Upper lobe of left lung (tissue), 4 donors: ENCODE measurements around the gene KRT31.

ENCODE experiments used
- POLR2A ChIP-seq, 4 donors: fragments of 450-650 bp; IDR thresholded peaks; one replicate each; pipeline ENCODE4 v1.5.1; 2016 to 2017; ENCODE audit warnings: antibody characterized with exemption in 4 of 4, mild to moderate bottlenecking in 2 of 4
- POLR2AphosphoS5 ChIP-seq, 2 donors: sonication (generic); formaldehyde crosslinking; IDR thresholded peaks; one replicate each; pipeline ENCODE4 v1.5.1; 2017; ENCODE audit warnings: antibody characterized with exemption in 2 of 2
- TF ChIP-seq, protein P1 (sequence below), 6 experiments: fragments of 450-650 bp in 4 of 6; fragments of 200-600 bp in 2 of 6; sonication (generic) in 2 of 6; IDR thresholded peaks; one replicate each; pipeline ENCODE4 v1.5.1; 2016 to 2019; ENCODE audit warnings: antibody characterized with exemption in 6 of 6

DNA sequence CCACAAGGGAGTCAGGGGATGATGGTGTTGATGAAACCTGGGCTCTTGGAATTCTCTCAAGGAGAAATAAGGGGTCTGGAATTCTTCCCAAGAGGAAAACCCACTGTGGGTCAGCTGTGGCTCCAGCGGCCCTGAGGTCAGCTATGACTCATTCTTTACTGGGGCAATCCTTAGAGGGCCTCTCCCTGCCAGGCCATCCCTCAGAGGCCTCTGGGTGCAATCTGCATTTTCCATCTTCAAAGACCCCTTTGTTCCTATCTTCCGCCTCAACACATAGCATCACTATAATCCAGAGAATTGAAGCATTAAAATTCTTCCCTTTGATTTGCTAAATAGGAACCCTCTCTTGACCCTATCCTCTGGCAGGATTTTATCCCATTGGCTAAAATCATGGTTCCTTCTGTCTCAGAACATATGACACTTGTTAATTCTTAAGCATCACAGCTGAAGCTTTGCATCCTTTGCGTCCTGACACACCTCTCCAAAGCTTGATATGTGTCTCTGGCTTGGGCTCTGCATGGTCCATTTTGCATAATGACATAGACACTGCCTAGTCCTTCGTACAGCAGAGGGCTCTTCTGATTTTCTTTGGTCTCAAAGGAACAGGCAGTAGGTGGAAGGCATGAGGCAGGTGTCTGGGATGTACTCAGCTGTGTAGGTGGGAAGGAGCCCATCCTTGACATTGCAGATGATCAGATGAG is 31.3 kb upstream of the KRT31 start:
- TF ChIP-seq, protein P1, sequence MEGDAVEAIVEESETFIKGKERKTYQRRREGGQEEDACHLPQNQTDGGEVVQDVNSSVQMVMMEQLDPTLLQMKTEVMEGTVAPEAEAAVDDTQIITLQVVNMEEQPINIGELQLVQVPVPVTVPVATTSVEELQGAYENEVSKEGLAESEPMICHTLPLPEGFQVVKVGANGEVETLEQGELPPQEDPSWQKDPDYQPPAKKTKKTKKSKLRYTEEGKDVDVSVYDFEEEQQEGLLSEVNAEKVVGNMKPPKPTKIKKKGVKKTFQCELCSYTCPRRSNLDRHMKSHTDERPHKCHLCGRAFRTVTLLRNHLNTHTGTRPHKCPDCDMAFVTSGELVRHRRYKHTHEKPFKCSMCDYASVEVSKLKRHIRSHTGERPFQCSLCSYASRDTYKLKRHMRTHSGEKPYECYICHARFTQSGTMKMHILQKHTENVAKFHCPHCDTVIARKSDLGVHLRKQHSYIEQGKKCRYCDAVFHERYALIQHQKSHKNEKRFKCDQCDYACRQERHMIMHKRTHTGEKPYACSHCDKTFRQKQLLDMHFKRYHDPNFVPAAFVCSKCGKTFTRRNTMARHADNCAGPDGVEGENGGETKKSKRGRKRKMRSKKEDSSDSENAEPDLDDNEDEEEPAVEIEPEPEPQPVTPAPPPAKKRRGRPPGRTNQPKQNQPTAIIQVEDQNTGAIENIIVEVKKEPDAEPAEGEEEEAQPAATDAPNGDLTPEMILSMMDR (IDR thresholded peaks at IDR 0.05): no peak
- TF ChIP-seq POLR2A (IDR thresholded peaks at IDR 0.05) (no peak), POLR2AphosphoS5 (IDR thresholded peaks at IDR 0.05) (no peak)
